ENCODE results near the gene HSCB.
"Not testable (repeated sequence)": the region's sequence is repeated elsewhere in the genome, so short reads cannot be mapped to it uniquely, and the experiment has no call there.

The HSCB gene

DNA sequence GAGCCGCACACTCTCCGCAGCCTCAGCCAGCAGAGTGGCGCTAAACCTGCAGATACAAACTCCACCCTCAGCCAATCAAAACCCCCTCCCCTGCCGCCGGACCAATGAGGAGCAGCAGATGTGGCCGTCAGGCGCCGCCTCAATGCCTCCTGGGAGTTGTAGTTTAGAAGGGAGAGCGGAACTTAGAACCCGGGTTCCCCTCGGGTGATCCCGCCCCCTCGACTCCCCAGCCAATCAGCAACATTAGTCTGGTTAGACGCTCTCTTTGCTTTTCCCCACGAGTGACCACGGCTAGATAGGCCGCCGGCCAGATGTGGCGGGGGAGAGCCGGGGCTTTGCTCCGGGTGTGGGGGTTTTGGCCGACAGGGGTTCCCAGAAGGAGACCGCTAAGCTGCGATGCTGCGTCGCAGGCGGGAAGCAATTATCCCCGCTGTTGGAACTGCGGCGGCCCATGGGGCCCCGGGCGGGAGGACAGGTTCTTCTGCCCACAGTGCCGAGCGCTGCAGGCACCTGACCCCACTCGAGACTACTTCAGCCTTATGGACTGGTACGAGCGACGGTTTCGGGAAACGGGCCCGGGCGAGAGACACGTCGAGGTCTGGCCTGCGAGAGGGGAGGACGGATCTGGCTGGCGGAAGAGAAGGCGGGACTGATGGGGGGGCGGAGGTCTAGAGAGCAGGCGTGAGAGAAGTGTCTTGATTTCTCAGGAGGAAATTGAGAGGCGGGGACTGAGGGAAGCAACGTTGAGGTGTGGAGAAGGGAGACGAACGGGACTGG is at the start of gene HSCB, which contains the start of gene CHEK2:
HSCB (plus strand) TSS at position 255 of the 777 bp plus-strand sequence; CDS start at position 312, 57 bp downstream.
CHEK2 (minus strand) TSS at position 36 of the 777 bp plus-strand sequence. CDS start 7,099 bp downstream, outside the sequence.
- peak; percentile 99 for DNase-seq

DNA sequence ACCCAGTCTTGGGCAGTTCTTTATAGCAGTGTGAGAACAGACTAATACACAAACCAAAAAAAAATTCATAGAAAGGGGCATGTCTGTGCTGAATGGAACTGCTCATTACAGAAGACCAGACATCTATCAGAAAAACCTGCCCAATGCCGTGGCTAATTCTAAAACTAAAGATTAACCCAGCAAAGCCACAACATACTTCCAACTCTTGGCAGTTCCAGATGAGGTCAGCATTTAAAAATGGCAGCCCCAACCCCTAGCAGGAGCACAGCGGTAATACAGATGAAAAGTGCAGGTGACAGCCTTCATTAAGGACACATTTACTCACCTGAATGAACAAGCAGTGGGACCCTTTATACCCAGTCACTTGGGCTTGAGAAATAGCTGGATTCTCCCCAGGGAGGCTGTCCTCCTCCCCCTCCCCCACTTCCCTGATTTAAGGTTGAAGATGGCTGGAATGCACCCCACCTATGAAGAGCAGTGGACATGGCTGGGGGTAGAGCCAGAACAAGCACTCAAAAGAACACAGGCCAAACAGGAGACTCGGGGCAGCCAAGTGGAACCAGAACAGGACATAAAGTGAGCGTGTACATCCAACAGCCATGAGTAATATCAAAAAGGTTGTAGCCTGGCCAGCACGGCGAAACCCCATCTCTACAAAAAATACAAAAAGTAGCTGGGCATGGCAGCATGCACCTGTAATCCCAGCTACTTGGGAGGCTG is 48.6 kb upstream of the HSCB start:
- not testable (repeated sequence) for DNase-seq

DNA sequence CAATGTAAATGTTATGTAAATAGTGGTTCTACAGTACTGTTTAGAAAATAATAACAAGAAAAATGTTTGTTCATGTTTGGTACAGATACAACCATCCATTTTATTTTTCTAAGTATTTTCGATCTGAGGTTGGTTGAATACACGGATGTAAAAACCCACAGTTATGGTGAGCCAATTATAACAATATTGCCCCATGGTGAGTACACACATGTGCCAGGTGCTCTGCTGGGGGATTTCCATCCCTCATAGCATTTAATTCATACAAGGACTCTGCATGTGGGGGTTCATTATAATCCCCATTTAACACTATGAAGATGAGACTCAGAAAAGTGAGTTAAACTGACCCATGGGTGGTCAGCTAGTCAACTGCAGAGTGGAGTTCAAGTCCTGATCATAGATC is 38.9 kb upstream of the HSCB start:
- no peak for DNase-seq

GRCh38 chr22:28703436-28703835 is 38.4 kb upstream of the HSCB start:
- DNase-seq = no peak

GRCh38 chr22:28706845-28707244 is 35.0 kb upstream of the HSCB start:
- no peak for DNase-seq

GRCh38 chr22:28710107-28710506 is 31.7 kb upstream of the HSCB start:
- DNase-seq = no peak

DNA sequence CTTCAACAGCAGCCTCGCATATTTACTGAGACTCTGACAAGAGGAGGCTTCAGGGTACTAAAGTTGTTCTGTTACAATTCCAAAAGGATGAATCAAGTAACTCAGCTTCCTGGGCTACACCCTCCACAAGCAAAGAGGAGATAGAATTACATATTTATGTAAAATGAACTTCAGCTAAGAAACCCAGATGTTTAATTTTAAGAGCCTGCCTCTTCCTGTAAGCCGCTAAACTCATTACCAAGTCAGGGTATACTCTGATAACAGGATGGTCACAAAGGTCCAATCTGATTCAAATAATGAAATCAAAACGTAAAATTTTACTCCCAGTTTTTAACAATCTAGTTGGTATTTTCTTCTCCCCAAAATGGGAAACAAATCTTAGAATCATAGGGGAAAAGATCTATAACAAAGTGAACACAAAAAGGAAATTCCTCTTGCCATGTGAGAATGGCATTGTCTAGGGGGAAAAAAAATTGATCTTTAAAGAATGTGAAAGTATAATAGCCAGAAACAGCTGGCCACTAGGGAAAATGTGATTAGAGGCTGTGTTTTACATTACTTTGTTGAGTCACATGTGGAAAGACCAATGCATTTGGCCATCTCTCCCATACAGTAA is 31.2 kb upstream of the HSCB start:
- DNase-seq = no peak

GRCh38 chr22:28711341-28711740 is 30.5 kb upstream of the HSCB start:
- no peak for DNase-seq

DNA sequence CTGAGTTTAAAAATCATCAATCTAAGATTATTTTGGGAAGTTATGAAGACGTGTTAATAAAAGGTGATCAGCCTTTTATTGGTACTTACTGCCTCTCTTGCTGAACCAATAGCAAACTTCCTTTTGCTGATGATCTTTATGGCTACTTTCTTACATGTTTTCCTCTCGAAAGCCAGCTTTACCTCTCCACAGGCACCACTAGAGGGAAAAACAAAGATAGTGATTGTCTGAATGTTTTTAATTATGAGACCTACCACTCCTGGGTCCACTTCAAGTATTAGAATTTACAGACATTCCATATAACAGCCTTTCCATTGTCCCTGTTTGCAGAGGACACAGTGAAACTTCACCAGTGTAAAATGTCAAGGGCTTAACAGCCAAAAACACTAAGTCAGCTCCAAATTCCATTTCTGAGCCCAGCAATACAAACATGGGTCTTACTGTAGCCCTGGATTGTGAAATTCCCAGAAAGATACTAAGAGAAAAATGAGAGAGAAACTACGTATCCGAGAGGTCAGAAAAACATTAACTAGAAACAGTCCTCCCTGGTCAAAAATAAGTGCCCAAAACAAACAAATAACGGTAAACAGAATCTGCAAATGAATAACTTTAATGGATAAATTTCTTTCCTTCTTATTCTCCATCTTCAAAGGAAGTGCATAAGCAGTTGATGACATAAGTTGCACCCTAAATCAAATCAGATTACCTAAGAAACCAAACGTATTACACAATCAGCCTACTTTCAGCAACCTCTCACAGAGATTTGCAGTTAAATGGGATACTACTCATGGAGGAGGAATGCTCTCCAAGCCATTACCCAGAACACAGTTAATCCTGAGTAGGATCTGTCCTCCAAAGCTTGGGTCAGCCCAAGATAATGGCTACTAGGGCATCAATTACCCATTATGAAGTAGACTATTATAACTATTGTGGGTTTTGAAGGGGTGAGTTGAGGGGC is 29.7 kb upstream of the HSCB start:
- no peak for DNase-seq

- no peak for DNase-seq
These were observed 27.7 kb upstream of the HSCB start for GRCh38 chr22:28714043-28714628.

DNA sequence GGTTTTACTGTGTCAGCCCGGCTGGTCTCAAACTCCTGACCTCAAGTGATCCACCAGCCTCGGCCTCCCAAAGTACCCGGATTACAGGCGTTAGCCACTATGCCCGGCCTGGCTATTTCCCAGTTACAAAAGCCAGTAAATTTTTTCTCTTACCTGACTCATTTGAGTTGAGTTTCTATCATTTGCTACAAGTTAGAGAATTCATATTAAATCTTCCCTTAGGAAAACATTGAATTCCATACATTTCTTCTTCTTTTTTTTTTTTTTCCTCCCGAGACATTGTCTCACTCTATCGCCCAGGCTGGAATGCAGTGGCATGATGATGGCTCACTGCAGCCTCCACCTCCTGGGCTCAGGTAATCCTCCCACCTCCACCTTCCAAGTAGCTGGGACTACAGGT is 26.2 kb upstream of the HSCB start:
- no peak for DNase-seq

DNA sequence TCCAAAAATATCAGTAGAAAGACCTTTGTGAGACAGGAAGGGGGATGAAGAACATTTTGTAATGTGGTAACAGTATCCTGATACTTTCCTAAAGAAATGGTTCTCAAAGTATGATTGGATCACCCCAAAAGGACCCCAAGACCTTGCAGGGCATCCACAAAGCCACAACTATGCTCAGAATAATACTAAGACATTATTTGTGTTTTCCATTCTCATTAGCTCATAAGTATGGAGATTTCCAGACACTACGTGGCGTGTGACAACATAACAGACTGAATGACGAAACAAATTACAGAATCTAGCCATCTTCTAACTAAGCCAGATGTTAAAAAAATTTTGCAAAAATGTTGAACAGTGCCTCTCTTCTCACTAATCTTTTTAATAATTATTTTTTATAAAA is 25.2 kb upstream of the HSCB start:
- no peak for DNase-seq

DNA sequence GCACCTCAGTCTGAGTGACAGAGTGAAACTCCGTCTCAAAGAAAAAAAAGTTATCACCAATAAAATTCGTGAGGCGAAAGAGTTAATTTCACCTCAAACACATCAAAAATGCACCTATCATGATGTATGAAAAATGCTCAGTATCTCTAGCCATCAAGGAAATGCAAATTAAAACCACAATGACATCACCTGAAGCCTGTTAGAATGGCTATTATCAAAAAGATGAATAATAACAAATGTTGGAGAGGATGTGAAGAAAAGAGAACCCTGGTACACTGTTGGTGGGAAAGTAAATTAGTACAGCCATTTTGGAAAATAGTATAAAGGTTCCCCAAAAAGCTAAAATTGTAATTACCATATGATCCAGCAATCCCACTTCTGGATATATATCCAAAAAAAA is 23.8 kb upstream of the HSCB start:
- DNase-seq = no peak

DNA sequence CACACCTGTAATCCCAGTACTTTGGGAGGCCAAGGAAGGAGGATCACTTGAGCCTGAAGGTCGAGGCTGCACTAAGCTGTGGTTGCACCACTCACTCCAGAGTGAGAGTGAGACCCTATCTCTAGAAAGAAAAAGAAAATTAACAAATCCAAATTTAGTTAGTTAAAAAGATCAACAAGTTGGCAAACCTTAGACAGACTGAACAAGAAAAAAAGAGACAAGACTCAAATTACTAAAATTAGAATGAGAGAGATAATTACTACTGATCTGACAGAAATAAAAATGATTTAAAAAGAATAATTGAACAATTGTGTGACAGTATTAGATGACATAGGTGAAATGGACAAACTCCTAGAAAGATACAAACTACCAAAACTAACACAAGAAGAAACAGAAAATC is 13.8 kb upstream of the HSCB start:
- DNase-seq = no peak

GRCh38 chr22:28728621-28729313 is 13.1 kb upstream of the HSCB start:
- DNase-seq = no peak

GRCh38 chr22:28730179-28730578 is 11.7 kb upstream of the HSCB start:
- no peak for DNase-seq

- no peak for DNase-seq
These were observed 7.4 kb upstream of the HSCB start for GRCh38 chr22:28734393-28734792.

DNA sequence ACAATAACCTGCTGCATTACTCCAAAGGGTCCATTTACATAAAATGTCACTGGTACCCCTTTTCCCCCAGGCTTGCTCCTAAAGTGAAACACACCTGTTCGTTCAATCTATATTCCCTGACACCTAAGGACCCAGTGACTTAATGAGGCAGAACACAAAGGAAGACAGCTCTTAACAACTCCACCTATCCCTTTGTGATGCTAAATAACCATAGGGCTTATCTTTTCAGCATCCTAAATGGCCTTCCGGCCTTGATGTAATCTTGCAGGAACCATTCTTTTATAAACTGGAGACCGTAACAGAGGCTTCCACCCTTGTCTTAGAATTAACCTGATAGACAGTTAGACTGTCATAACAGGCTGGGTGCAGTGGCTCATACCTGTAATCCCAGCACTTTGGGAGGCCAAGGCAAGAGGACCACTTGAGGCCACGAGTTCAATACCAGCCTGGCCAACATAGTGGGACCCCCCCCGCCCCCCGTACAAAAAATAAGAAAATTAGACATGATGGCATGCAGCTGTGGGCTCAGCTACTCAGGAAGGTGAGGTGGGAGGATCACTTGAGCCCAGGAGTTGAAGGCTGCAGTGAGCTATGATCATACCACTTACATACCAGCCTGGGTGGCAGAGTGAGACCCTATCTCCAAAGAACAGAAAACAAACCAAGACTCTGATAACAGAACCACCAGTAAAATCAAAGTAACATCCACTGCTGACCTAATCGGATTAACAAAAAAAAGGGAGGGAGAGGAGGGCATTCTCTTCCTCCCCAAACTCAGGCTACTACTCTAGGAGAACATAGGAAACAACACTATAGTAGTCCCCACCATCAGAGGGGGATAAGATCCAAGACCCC is 5.3 kb upstream of the HSCB start:
- DNase-seq = no peak

GRCh38 chr22:28737701-28738100 is 4.1 kb upstream of the HSCB start:
- DNase-seq = no peak

GRCh38 chr22:28738876-28739275 is 3.0 kb upstream of the HSCB start:
- not testable (repeated sequence) for DNase-seq
